NT2/D1 (cell line): ENCODE measurements around the gene NT5DC1.

Source experiments
- DNase-seq: peaks from one replicate; pipeline ENCODE4 v3.0.0-alpha.2; 2011; ENCODE audit warnings: low read depth, low spot score
- H3K27me3 ChIP-seq: 2 replicates; pipeline ENCODE4 v1.6.0; 2011; ENCODE audit warnings: mild to moderate bottlenecking; ENCODE audit not compliant: insufficient read length, insufficient read depth
- H3K36me3 ChIP-seq: 2 replicates; pipeline ENCODE4 v1.6.1; 2011; ENCODE audit warnings: mild to moderate bottlenecking, low read length, mixed read lengths; ENCODE audit not compliant: insufficient read depth, insufficient read length
- H3K4me1 ChIP-seq: 2 replicates; pipeline ENCODE4 v1.5.1; 2011; ENCODE audit not compliant: insufficient read depth, insufficient read length
- H3K4me3 ChIP-seq: 2 replicates; pipeline ENCODE4 v1.5.1; 2011; ENCODE audit warnings: low read depth; ENCODE audit not compliant: insufficient read length
- H3K9ac ChIP-seq: 2 replicates; pipeline ENCODE4 v1.6.0; 2011; ENCODE audit warnings: low read depth; ENCODE audit not compliant: insufficient read length
- H3K9me3 ChIP-seq: 2 replicates; pipeline ENCODE4 v1.5.1; 2011; ENCODE audit warnings: mild to moderate bottlenecking, low read length; ENCODE audit not compliant: insufficient read depth
- SUZ12 ChIP-seq: IDR thresholded peaks from 2 replicates; pipeline ENCODE4 v1.6.1; 2011; ENCODE audit not compliant: insufficient read length, insufficient read depth; ENCODE audit errors: extremely low read depth
- YY1 ChIP-seq: IDR thresholded peaks from 2 replicates; pipeline ENCODE4 v1.6.1; 2011; ENCODE audit not compliant: insufficient read length, insufficient read depth
- ZNF274 ChIP-seq: IDR thresholded peaks from 2 replicates; pipeline ENCODE4 v1.6.1; 2011; ENCODE audit warnings: mild to moderate bottlenecking, low read depth, low read length

Gene NT5DC1

GRCh38 chr6:116258520-116258919, 157.9 kb downstream of the NT5DC1 start:
- no peaks in the 10 kb centered on the region for H3K27me3 ChIP-seq
- TF ChIP-seq SUZ12 (no peak), YY1 (no peak), ZNF274 (no peak)
- no peak overlapping the region for H3K4me3 ChIP-seq
- DNase-seq = no peak
- H3K9ac ChIP-seq = no peak overlapping the region
- peaks cover 11% of the 10 kb centered on the region for H3K36me3 ChIP-seq
- peaks cover 2% of the 10 kb centered on the region for H3K4me1 ChIP-seq
- no peaks in the 10 kb centered on the region; the same call in 1 of the 2 replicates for H3K9me3 ChIP-seq

- Histone ChIP-seq H3K4me3 (no peak overlapping the region), H3K9ac (no peak overlapping the region), H3K4me1 (no peaks in the 10 kb centered on the region), H3K27me3 (no peaks in the 10 kb centered on the region), H3K36me3 (peaks cover 25% of the 10 kb centered on the region), H3K9me3 (no peaks in the 10 kb centered on the region; the same call in 1 of the 2 replicates)
- TF ChIP-seq SUZ12 = no peak
- TF ChIP-seq YY1 = no peak
- no peak for TF ChIP-seq ZNF274
- no peak for DNase-seq
Observed at GRCh38 chr6:116263353-116263752, 162.7 kb downstream of the NT5DC1 start.

- no peak overlapping the region for H3K4me3 ChIP-seq
- no peaks in the 10 kb centered on the region; the same call in 1 of the 2 replicates for H3K9me3 ChIP-seq
- TF ChIP-seq SUZ12 (no peak), ZNF274 (no peak), YY1 (no peak)
- no peaks in the 10 kb centered on the region for H3K27me3 ChIP-seq
- peaks cover 16% of the 10 kb centered on the region for H3K36me3 ChIP-seq
- no peak for DNase-seq
- H3K4me1 ChIP-seq = no peaks in the 10 kb centered on the region
- H3K9ac ChIP-seq = no peak overlapping the region
Observed at GRCh38 chr6:116265041-116265829, 164.6 kb downstream of the NT5DC1 start.

- peaks cover 1% of the 10 kb centered on the region for H3K4me1 ChIP-seq
- TF ChIP-seq YY1 = no peak
- no peak for TF ChIP-seq SUZ12
- no peak for TF ChIP-seq ZNF274
- no peak overlapping the region for H3K4me3 ChIP-seq
- H3K9me3 ChIP-seq = no peaks in the 10 kb centered on the region; the same call in 1 of the 2 replicates
- no peaks in the 10 kb centered on the region for H3K27me3 ChIP-seq
- no peak for DNase-seq
- H3K36me3 ChIP-seq = peaks cover 16% of the 10 kb centered on the region
- no peak overlapping the region for H3K9ac ChIP-seq
Observed at GRCh38 chr6:116266803-116267202, 166.2 kb downstream of the NT5DC1 start.

GRCh38 chr6:116267836-116268588, 167.4 kb downstream of the NT5DC1 start:
- no peak overlapping the region for H3K4me3 ChIP-seq
- H3K36me3 ChIP-seq = peaks cover 19% of the 10 kb centered on the region
- TF ChIP-seq ZNF274 (no peak), YY1 (no peak), SUZ12 (no peak)
- H3K9me3 ChIP-seq = no peaks in the 10 kb centered on the region
- DNase-seq = no peak
- no peak overlapping the region for H3K9ac ChIP-seq
- peaks cover 1% of the 10 kb centered on the region for H3K4me1 ChIP-seq
- no peaks in the 10 kb centered on the region for H3K27me3 ChIP-seq

- Histone ChIP-seq H3K4me1 (peaks cover 1% of the 10 kb centered on the region), H3K9me3 (no peaks in the 10 kb centered on the region), H3K36me3 (peaks cover 22% of the 10 kb centered on the region), H3K4me3 (no peak overlapping the region), H3K9ac (no peak overlapping the region), H3K27me3 (no peaks in the 10 kb centered on the region)
- DNase-seq = no peak
- TF ChIP-seq SUZ12 (no peak), ZNF274 (no peak), YY1 (no peak)
Observed at GRCh38 chr6:116268589-116269293, 168.1 kb downstream of the NT5DC1 start.

- no peak overlapping the region for H3K9ac ChIP-seq
- no peak for DNase-seq
- no peak for TF ChIP-seq SUZ12
- TF ChIP-seq YY1 = no peak
- TF ChIP-seq ZNF274 = no peak
- H3K36me3 ChIP-seq = peaks cover 13% of the 10 kb centered on the region
- peaks cover 1% of the 10 kb centered on the region for H3K4me1 ChIP-seq
- no peaks in the 10 kb centered on the region for H3K27me3 ChIP-seq
- H3K9me3 ChIP-seq = no peaks in the 10 kb centered on the region
- no peak overlapping the region for H3K4me3 ChIP-seq
Observed at GRCh38 chr6:116271149-116271708, 170.6 kb downstream of the NT5DC1 start.
